DOHH2 (cell line): ENCODE measurements around the gene PRRT2.
A peak's percentile ranks its signal among the peaks of the same experiment; 100 is the strongest.

ENCODE experiments used
- H3F3A ChIP-seq: fragments of 200-600 bp; sonication (generic), shearing (Covaris generic); 2 replicates; pipeline ENCODE4 v1.6.0; 2016; ENCODE audit warnings: antibody characterized with exemption, mild to moderate bottlenecking; ENCODE audit not compliant: control insufficient read depth, insufficient read depth
- H3K27ac ChIP-seq: fragments of 200-600 bp; sonication (generic); 2 replicates; pipeline ENCODE4 v1.5.1; 2014; ENCODE audit warnings: low read depth, mild to moderate bottlenecking, low read length, moderate library complexity
- H3K27me3 ChIP-seq: fragments of 200-600 bp; sonication (generic); 2 replicates; pipeline ENCODE4 v1.6.1; 2014; ENCODE audit warnings: mild to moderate bottlenecking, low read length, mixed read lengths; ENCODE audit not compliant: control insufficient read depth
- H3K36me3 ChIP-seq: fragments of 200-600 bp; sonication (generic); 2 replicates; pipeline ENCODE4 v1.6.1; 2014; ENCODE audit warnings: mild to moderate bottlenecking, low read length, moderate library complexity, mixed read lengths; ENCODE audit not compliant: control insufficient read depth
- H3K4me1 ChIP-seq: fragments of 200-600 bp; sonication (generic); 2 replicates; pipeline ENCODE4 v1.6.1; 2014; ENCODE audit warnings: mild to moderate bottlenecking, low read length, mixed read lengths; ENCODE audit not compliant: control insufficient read depth
- H3K4me2 ChIP-seq: fragments of 200-600 bp; sonication (generic); 2 replicates; pipeline ENCODE4 v1.6.0; 2014; ENCODE audit warnings: mild to moderate bottlenecking, low read length, moderate library complexity
- H3K4me3 ChIP-seq: fragments of 200-600 bp; sonication (generic); 2 replicates; pipeline ENCODE4 v1.5.1; 2014; ENCODE audit warnings: mild to moderate bottlenecking, low read length, mixed read lengths
- H3K79me2 ChIP-seq: fragments of 200-600 bp; sonication (generic); 2 replicates; pipeline ENCODE4 v1.6.1; 2014; ENCODE audit warnings: mild to moderate bottlenecking, low read length, mixed read lengths; ENCODE audit not compliant: control insufficient read depth
- H3K9me2 ChIP-seq: fragments of 200-600 bp; sonication (generic); replicated peaks from 2 replicates; pipeline ENCODE4 v1.6.1; 2014; ENCODE audit warnings: mild to moderate bottlenecking, low read length, mixed read lengths; ENCODE audit not compliant: control insufficient read depth
- H3K9me3 ChIP-seq: fragments of 200-600 bp; sonication (generic); 2 replicates; pipeline ENCODE4 v1.6.1; 2014; ENCODE audit warnings: antibody characterized with exemption, low read length, mixed read lengths; ENCODE audit not compliant: control insufficient read depth, insufficient read depth
- H4K20me1 ChIP-seq: fragments of 200-600 bp; sonication (generic); 2 replicates; pipeline ENCODE4 v1.6.0; 2014; ENCODE audit warnings: low read depth, mild to moderate bottlenecking, antibody characterized with exemption, low read length, moderate library complexity; ENCODE audit not compliant: control insufficient read depth, insufficient read depth
- CTCF ChIP-seq: fragments of 200-600 bp; sonication (generic); IDR thresholded peaks from one replicate; pipeline ENCODE4 v1.5.1; 2014; ENCODE audit warnings: antibody characterized with exemption, mild to moderate bottlenecking, low read depth, low read length; ENCODE audit not compliant: poor library complexity, severe bottlenecking
- EZH2phosphoT487 ChIP-seq: fragments of 200-600 bp; sonication (generic); IDR thresholded peaks from 2 replicates; pipeline ENCODE4 v1.6.1; 2017; ENCODE audit warnings: borderline replicate concordance, mild to moderate bottlenecking, antibody characterized with exemption, low read length, moderate library complexity, mixed read lengths

Gene PRRT2

GRCh38 chr16:29809031-29809747 lies 2.8 kb upstream of the PRRT2 start:
- H3K27ac ChIP-seq: no peak overlapping the region
- peaks cover 30% of the 10 kb centered on the region for H3K79me2 ChIP-seq
- TF ChIP-seq EZH2phosphoT487 (no peak), CTCF (no peak)
- H3K4me1 ChIP-seq: peaks cover 70% of the 10 kb centered on the region
- H3K9me3 ChIP-seq: no peaks in the 10 kb centered on the region
- peaks cover 49% of the 10 kb centered on the region for H3K36me3 ChIP-seq
- peak overlapping the region; percentile 97 for H3K4me3 ChIP-seq
- peaks cover 24% of the 10 kb centered on the region for H4K20me1 ChIP-seq
- peak overlapping the region; percentile 97 for H3K4me2 ChIP-seq
- H3K9me2 ChIP-seq: no peaks in the 10 kb centered on the region
- peaks cover 19% of the 10 kb centered on the region for H3F3A ChIP-seq
- H3K27me3 ChIP-seq: no peaks in the 10 kb centered on the region

DNA sequence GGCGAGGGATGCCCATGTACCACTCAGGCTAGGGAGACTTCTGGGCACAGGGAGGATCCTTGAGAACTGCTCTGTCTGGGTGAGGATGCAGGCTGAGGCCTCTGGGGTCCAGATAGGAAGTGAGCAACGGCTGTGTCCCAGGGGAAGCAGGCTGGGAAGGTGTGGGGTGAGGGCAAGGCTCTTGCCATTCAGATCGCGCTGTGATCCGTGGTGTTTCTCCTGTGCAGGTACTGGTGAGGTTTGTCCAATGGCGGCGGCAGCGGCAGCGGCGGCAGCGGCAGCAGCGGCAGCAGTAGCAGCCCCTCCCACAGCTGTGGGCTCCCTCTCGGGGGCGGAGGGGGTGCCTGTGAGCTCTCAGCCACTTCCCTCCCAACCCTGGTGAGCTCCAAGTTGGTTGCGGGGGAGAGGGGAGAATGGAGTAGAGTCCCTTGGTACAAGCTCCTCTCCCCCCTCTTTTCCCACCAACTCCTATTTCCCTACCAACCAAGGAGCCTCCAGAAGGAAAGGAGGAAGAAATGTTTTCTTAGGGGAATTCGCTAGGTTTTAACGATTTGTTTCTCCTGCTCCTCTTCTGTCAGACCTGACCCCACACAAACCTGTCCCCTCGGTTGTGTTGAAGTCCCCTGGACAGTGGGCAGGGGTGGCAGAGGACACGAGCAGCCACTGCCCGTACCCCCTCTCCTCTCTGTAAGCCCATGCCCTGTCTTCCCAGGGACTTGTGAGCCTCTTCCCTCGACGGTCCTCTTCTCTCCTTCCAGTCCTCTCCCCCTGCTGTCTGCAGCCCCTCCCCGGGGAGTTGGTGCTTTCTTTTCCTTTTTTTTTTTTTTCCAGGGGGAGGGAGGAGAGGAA lies 1.9 kb upstream of the PRRT2 start:
- no peaks in the 10 kb centered on the region for H3K27me3 ChIP-seq
- peak overlapping the region; percentile 97 for H3K4me3 ChIP-seq
- H3K36me3 ChIP-seq: peaks cover 40% of the 10 kb centered on the region
- H3K27ac ChIP-seq: no peak overlapping the region
- H3K9me3 ChIP-seq: no peaks in the 10 kb centered on the region
- TF ChIP-seq EZH2phosphoT487: no peak
- no peak for TF ChIP-seq CTCF
- peaks cover 28% of the 10 kb centered on the region for H3K79me2 ChIP-seq
- no peaks in the 10 kb centered on the region for H3K9me2 ChIP-seq
- peak overlapping the region; percentile 97 for H3K4me2 ChIP-seq
- peaks cover 13% of the 10 kb centered on the region for H3F3A ChIP-seq
- H3K4me1 ChIP-seq: peaks cover 70% of the 10 kb centered on the region
- H4K20me1 ChIP-seq: peaks cover 24% of the 10 kb centered on the region

GRCh38 chr16:29810699-29811169 lies 1.3 kb upstream of the PRRT2 start:
- H3K27ac ChIP-seq: peak overlapping the region; percentile 7; the same call in 1 of the 2 replicates

More at GRCh38 chr16:29810699-29811169, 1.3 kb upstream of the PRRT2 start:
- Histone ChIP-seq H3K4me2 (peak overlapping the region; percentile 97), H3F3A (peaks cover 13% of the 10 kb centered on the region), H3K79me2 (peaks cover 28% of the 10 kb centered on the region), H3K4me1 (peaks cover 72% of the 10 kb centered on the region), H3K27me3 (no peaks in the 10 kb centered on the region), H3K36me3 (peaks cover 38% of the 10 kb centered on the region), H3K9me2 (no peaks in the 10 kb centered on the region), H4K20me1 (peaks cover 24% of the 10 kb centered on the region), H3K4me3 (peak overlapping the region; percentile 97), H3K9me3 (no peaks in the 10 kb centered on the region)
- TF ChIP-seq EZH2phosphoT487: no peak
- no peak for TF ChIP-seq CTCF
